ENCODE measurements around the gene OR2M4.

GRCh38 chr1:248196965-248197364 lies 34.3 kb upstream of the OR2M4 start, which contains the start of gene OR2M3:
- TF ChIP-seq, protein P1, sequence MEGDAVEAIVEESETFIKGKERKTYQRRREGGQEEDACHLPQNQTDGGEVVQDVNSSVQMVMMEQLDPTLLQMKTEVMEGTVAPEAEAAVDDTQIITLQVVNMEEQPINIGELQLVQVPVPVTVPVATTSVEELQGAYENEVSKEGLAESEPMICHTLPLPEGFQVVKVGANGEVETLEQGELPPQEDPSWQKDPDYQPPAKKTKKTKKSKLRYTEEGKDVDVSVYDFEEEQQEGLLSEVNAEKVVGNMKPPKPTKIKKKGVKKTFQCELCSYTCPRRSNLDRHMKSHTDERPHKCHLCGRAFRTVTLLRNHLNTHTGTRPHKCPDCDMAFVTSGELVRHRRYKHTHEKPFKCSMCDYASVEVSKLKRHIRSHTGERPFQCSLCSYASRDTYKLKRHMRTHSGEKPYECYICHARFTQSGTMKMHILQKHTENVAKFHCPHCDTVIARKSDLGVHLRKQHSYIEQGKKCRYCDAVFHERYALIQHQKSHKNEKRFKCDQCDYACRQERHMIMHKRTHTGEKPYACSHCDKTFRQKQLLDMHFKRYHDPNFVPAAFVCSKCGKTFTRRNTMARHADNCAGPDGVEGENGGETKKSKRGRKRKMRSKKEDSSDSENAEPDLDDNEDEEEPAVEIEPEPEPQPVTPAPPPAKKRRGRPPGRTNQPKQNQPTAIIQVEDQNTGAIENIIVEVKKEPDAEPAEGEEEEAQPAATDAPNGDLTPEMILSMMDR (conservative IDR thresholded peaks at IDR 0.05; ENCODE audit: low read depth, low read length), result no peak
- TF ChIP-seq EZH2 (IDR thresholded peaks at IDR 0.05; ENCODE audit: borderline replicate concordance, low read depth, low read length, poor library complexity, severe bottlenecking), result no peak
